Kidney (tissue), 14 donors: ENCODE results near the gene CPM. TPM values are rescaled to one million over a fixed set of nuclear protein-coding genes. Genes with fewer than 3 reads are reported as not detected.
"Not testable (repeated sequence)": the region's sequence is repeated elsewhere in the genome, so short reads cannot be mapped to it uniquely, and the experiment has no call there.

ENCODE experiments used
- DNase-seq, 5 donors: peaks; one replicate each; pipeline ENCODE4 v3.0.0-alpha.2; 2013 to 2020
- FAIRE-seq: peaks from 2 replicates; lab custom pipeline; 2012; peaks lifted over from hg19 to GRCh38; lab: Jason Lieb, UNC
- H3K27ac ChIP-seq, 2 donors: one replicate each; pipeline ENCODE4 v1.7.0; 2013; ENCODE audit warnings: low read depth in 2 of 2, low read length in 2 of 2, inconsistent platforms in 1 of 2
- H3K27me3 ChIP-seq: one replicate; pipeline ENCODE4 v1.7.1; 2013; ENCODE audit warnings: low read length, inconsistent platforms; ENCODE audit not compliant: control insufficient read depth, insufficient read depth
- H3K36me3 ChIP-seq, 3 donors: one replicate each; pipeline versions ENCODE4 v1.7.0 to v1.7.1; 2013; ENCODE audit warnings: low read length in 3 of 3, control low read depth in 1 of 3, inconsistent platforms in 1 of 3; ENCODE audit not compliant: insufficient read depth in 3 of 3, control insufficient read depth in 2 of 3
- H3K4me1 ChIP-seq, 3 donors: one replicate each; pipeline versions ENCODE4 v1.7.0 to v1.7.1; 2013; ENCODE audit warnings: low read length in 3 of 3, inconsistent platforms in 1 of 3, low read depth in 1 of 3; ENCODE audit not compliant: control insufficient read depth in 2 of 3, insufficient read depth in 2 of 3
- H3K4me3 ChIP-seq, 3 donors: one replicate each; pipeline versions ENCODE4 v1.7.0 to v1.8.1; 2013; ENCODE audit warnings: low read length in 3 of 3, control low read depth in 1 of 3, inconsistent platforms in 1 of 3
- H3K9ac ChIP-seq, 3 donors: one replicate each; pipeline versions ENCODE4 v1.7.0 to v1.7.1; 2013; ENCODE audit warnings: low read length in 3 of 3, control low read depth in 1 of 3, inconsistent platforms in 1 of 3
- H3K9me3 ChIP-seq, 3 donors: one replicate each; pipeline versions ENCODE4 v1.7.0 to v1.7.1; 2013; ENCODE audit warnings: low read length in 3 of 3, control low read depth in 1 of 3, inconsistent platforms in 1 of 3; ENCODE audit not compliant: control insufficient read depth in 2 of 3, insufficient read depth in 1 of 3
- CTCF ChIP-seq: IDR thresholded peaks from 3 replicates; pipeline ENCODE4 v1.5.1; 2012; ENCODE audit warnings: mild to moderate bottlenecking, moderate library complexity, borderline replicate concordance; ENCODE audit not compliant: insufficient read depth; ENCODE audit errors: extremely low read depth
- intact Hi-C: fragments of 100-400 bp; cut with DNase I; formaldehyde crosslinking; loops from one replicate; pipeline ENCODE4 v1.11.1; 2022
- polyA plus RNA-seq: library from polyadenylated mRNA; stranded (reverse); fragments of 350-450 nt; fragmentation: Illumina TruSeq; extraction: RNeasy Lipid Tissue Mini Kit (QIAGEN cat#74804); gene quantifications from one replicate; pipeline ENCODE4 v1.2.3, GENCODE V29; 2014; ENCODE audit warnings: low read depth, low replicate concordance; ENCODE audit not compliant: insufficient read depth
- total RNA-seq: library from RNA; stranded (reverse); fragmentation: NEBNext Ultra II Directional; extraction: Animal tissue kit (Norgen Biotek cat#: 25700); gene quantifications from one replicate; pipeline ENCODE4 v1.2.1, GENCODE V29; 2021
- donor health status: control.
- donor health status: control.
- donor health status: control.
- donor health status: control.
- donor health status: control.
- donor health status: DM: yes; HTN: yes; CAD: no.
- donor health status: Normal renal cell carcinoma (clear cell type).

The CPM gene
- total and polyA plus RNA-seq, 2 donors from 2014 or later: 35.7 to 144 TPM

GRCh38 chr12:68808388-68809189 is 124.4 kb downstream of the CPM start:
- Histone ChIP-seq H3K27me3 (no peaks in the 10 kb centered on the region), H3K4me1 (peaks cover 0 to 3% (median 2%) of the 10 kb centered on the region in 3 donors), H3K9ac (peak overlapping the region; percentile 74 to 99 (median 97)), H3K27ac (peak overlapping the region; percentile 98 to 99), H3K9me3 (no peaks in the 10 kb centered on the region), H3K4me3 (peak overlapping the region; percentile 74 to 94 (median 86)), H3K36me3 (peaks cover 0 to 4% (median 4%) of the 10 kb centered on the region in 3 donors)
- no peak for TF ChIP-seq CTCF
- no peak for FAIRE-seq
- DNase-seq: peak; percentile 82 to 95 (median 89)
- intact Hi-C loops: no loop called here

GRCh38 chr12:68807576-68808387 is 125.2 kb downstream of the CPM start, which contains the start of gene MDM2:
Gene MDM2, plus strand, starts transcription at chr12:68808177. Its CDS starts 301 bp downstream, at chr12:68808478.
- DNase-seq: peak; percentile 95 to 98 (median 97)
- H3K27ac ChIP-seq: peak within 1 kb of the TSS; percentile 98 to 99
- peaks cover 0 to 3% (median 2%) of the 10 kb centered on the region in 3 donors for H3K4me1 ChIP-seq
- intact Hi-C loops: no loop called here
- FAIRE-seq: no peak
- peak; percentile 58 for TF ChIP-seq CTCF
- peak within 1 kb of the TSS; percentile 86 to 94 (median 92) for H3K4me3 ChIP-seq
- H3K36me3 ChIP-seq: peaks cover 0 to 3% (median 0%) of the 10 kb centered on the region in 3 donors
- peak within 1 kb of the TSS; percentile 80 to 99 (median 97) for H3K9ac ChIP-seq
- no peaks in the 10 kb centered on the region for H3K9me3 ChIP-seq
- no peaks in the 10 kb centered on the region for H3K27me3 ChIP-seq

GRCh38 chr12:68807274-68807575 is 125.7 kb downstream of the CPM start:
- not testable (repeated sequence) for FAIRE-seq

More at GRCh38 chr12:68807274-68807575, 125.7 kb downstream of the CPM start:
- H3K4me1 ChIP-seq, intact Hi-C loops, H3K27me3 ChIP-seq, H3K36me3 ChIP-seq, H3K9me3 ChIP-seq: not testable (repeated sequence)
- Histone ChIP-seq H3K27ac (peak overlapping the region; percentile 98 to 99), H3K9ac (peak overlapping the region; percentile 54 to 99 (median 80)), H3K4me3 (peak overlapping the region; percentile 86 to 93 (median 92))
- DNase-seq: peak in 1 of 5 donors; percentile 85
